Endothelial cell (in vitro differentiated cells): Measurements from ENCODE around the gene SMCO3. TPM values are rescaled to one million over a fixed set of nuclear protein-coding genes. Genes with fewer than 3 reads are reported as not detected.

ENCODE experiments used
- DNase-seq: peaks from one replicate; pipeline ENCODE4 v3.0.0; 2021; ENCODE audit warnings: low spot score
- H3K27ac Mint-ChIP-seq: one replicate; pipeline ENCODE4 v1.8.0; 2021; ENCODE audit warnings: mixed read lengths, inconsistent platforms; ENCODE audit not compliant: unreplicated experiment
- H3K27me3 Mint-ChIP-seq: one replicate; pipeline ENCODE4 v1.8.0; 2021; ENCODE audit warnings: mild to moderate bottlenecking, moderate library complexity, mixed read lengths, inconsistent platforms; ENCODE audit not compliant: unreplicated experiment
- H3K36me3 Mint-ChIP-seq: one replicate; pipeline ENCODE4 v1.8.0; 2021; ENCODE audit warnings: mild to moderate bottlenecking, low read depth, mixed read lengths, inconsistent platforms; ENCODE audit not compliant: unreplicated experiment
- H3K4me1 Mint-ChIP-seq: one replicate; pipeline ENCODE4 v1.8.0; 2021; ENCODE audit warnings: mild to moderate bottlenecking, mixed read lengths, inconsistent platforms; ENCODE audit not compliant: unreplicated experiment
- H3K4me3 Mint-ChIP-seq: one replicate; pipeline ENCODE4 v1.8.0; 2021; ENCODE audit warnings: mild to moderate bottlenecking, mixed read lengths, inconsistent platforms; ENCODE audit not compliant: unreplicated experiment
- H3K9me3 Mint-ChIP-seq: one replicate; pipeline ENCODE4 v1.8.0; 2021; ENCODE audit warnings: mixed read lengths, inconsistent platforms; ENCODE audit not compliant: unreplicated experiment
- CTCF ChIP-seq: fragments of 200-600 bp; sonication (generic); IDR thresholded peaks from one replicate; pipeline ENCODE4 v1.5.0; 2021; ENCODE audit warnings: antibody characterized with exemption; ENCODE audit not compliant: unreplicated experiment
- total RNA-seq: library from RNA; stranded (reverse); fragmentation: NEBNext Ultra II Directional; extraction: Animal tissue kit (Norgen Biotek cat#: 25700); gene quantifications from one replicate; pipeline ENCODE4 v1.2.1, GENCODE V29; 2021; ENCODE audit not compliant: unreplicated experiment

SMCO3 gene
- total RNA-seq, 1 donor from 2014 or later = 0.13 TPM

- Mint-ChIP-seq H3K4me3 (no peak within 1 kb of the TSS), H3K27me3 (no peaks in the 10 kb centered on the region), H3K9me3 (no peaks in the 10 kb centered on the region), H3K4me1 (no peaks in the 10 kb centered on the region), H3K36me3 (peaks cover 4% of the 10 kb centered on the region), H3K27ac (no peak within 1 kb of the TSS)
- DNase-seq = peak; percentile 84
- no peak for TF ChIP-seq CTCF
Observed at GRCh38 chr12:14803011-14803829, 10.8 kb downstream of the SMCO3 start, which contains the start of the genes C12orf60 and WBP11. TSS of gene C12orf60 (plus strand) at chr12:14803670. CDS start at chr12:14822936, 19,266 bp downstream. TSS of gene WBP11 (minus strand) at chr12:14803478. CDS start at chr12:14801383, 2,095 bp downstream.

- no peak overlapping the region for H3K4me3 Mint-ChIP-seq
- no peaks in the 10 kb centered on the region for H3K4me1 Mint-ChIP-seq
- H3K27me3 Mint-ChIP-seq = no peaks in the 10 kb centered on the region
- no peak overlapping the region for H3K27ac Mint-ChIP-seq
- no peak for DNase-seq
- H3K9me3 Mint-ChIP-seq = no peaks in the 10 kb centered on the region
- peaks cover 4% of the 10 kb centered on the region for H3K36me3 Mint-ChIP-seq
- no peak for TF ChIP-seq CTCF
Observed at GRCh38 chr12:14802721-14803010, 11.3 kb downstream of the SMCO3 start.

- Mint-ChIP-seq H3K27me3 (no peaks in the 10 kb centered on the region), H3K27ac (no peak overlapping the region), H3K9me3 (no peaks in the 10 kb centered on the region), H3K4me1 (no peaks in the 10 kb centered on the region), H3K36me3 (peaks cover 4% of the 10 kb centered on the region), H3K4me3 (no peak overlapping the region)
- no peak for DNase-seq
- no peak for TF ChIP-seq CTCF
Observed at GRCh38 chr12:14802247-14802646, 11.7 kb downstream of the SMCO3 start.

- no peak overlapping the region for H3K4me3 Mint-ChIP-seq
- no peak overlapping the region for H3K27ac Mint-ChIP-seq
- peaks cover 1% of the 10 kb centered on the region for H3K27me3 Mint-ChIP-seq
- peaks cover 30% of the 10 kb centered on the region for H3K36me3 Mint-ChIP-seq
- no peaks in the 10 kb centered on the region for H3K4me1 Mint-ChIP-seq
- TF ChIP-seq CTCF = no peak
- no peak for DNase-seq
- H3K9me3 Mint-ChIP-seq = no peaks in the 10 kb centered on the region
Observed at GRCh38 chr12:14795028-14795448, 18.9 kb downstream of the SMCO3 start.

- Mint-ChIP-seq H3K4me3 (no peak overlapping the region), H3K9me3 (no peaks in the 10 kb centered on the region), H3K36me3 (peaks cover 20% of the 10 kb centered on the region), H3K27ac (no peak overlapping the region), H3K4me1 (peaks cover 6% of the 10 kb centered on the region), H3K27me3 (no peaks in the 10 kb centered on the region)
- TF ChIP-seq CTCF = no peak
- no peak for DNase-seq
Observed at GRCh38 chr12:14785568-14785967, 28.4 kb downstream of the SMCO3 start.
